Smooth muscle cell of the coronary artery (primary cell): ENCODE data around the gene PRDX5. TPM values are rescaled to one million over a fixed set of nuclear protein-coding genes. Genes with fewer than 3 reads are reported as not detected.

Experiments used
- total RNA-seq: library from RNA; depleted of rRNA; stranded (reverse); fragments of >200 nt; gene quantifications from 2 replicates; pipeline ENCODE4 v1.2.3, GENCODE V29; 2014; ENCODE audit warnings: low replicate concordance

The PRDX5 gene
- 378 and 390 TPM in 2 replicates for total RNA-seq

DNA sequence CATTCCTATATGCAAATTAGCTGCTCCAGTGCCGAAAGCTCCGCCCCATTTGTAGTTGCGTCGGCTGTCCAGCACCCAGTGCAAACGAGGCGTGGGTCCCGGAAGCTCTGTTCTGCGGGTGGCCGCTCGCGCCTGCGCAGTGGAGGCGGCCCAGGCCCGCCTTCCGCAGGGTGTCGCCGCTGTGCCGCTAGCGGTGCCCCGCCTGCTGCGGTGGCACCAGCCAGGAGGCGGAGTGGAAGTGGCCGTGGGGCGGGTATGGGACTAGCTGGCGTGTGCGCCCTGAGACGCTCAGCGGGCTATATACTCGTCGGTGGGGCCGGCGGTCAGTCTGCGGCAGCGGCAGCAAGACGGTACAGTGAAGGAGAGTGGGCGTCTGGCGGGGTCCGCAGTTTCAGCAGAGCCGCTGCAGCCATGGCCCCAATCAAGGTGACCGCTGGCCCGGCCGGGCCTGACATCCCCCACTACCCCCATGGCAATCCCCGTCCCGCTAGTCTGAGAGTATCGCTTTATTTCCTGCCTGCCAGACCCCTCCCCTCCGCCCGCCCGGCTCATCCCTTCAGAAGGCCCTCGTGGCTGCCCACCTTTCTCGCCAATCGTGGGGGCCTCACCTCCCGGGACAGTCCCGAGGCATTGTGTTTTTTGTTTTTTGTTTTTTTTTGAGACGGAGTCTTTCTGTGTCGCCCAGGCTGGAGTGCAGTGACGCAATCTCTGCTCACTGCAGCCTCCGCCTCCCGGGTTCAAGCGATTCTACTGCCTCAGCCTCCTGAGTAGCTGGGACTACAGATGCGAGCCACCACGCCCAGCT is at the start of gene PRDX5:
Gene PRDX5, plus strand, starts transcription at position 161 of the 805 bp plus-strand sequence. Its CDS starts 95 bp downstream, at position 256.

DNA sequence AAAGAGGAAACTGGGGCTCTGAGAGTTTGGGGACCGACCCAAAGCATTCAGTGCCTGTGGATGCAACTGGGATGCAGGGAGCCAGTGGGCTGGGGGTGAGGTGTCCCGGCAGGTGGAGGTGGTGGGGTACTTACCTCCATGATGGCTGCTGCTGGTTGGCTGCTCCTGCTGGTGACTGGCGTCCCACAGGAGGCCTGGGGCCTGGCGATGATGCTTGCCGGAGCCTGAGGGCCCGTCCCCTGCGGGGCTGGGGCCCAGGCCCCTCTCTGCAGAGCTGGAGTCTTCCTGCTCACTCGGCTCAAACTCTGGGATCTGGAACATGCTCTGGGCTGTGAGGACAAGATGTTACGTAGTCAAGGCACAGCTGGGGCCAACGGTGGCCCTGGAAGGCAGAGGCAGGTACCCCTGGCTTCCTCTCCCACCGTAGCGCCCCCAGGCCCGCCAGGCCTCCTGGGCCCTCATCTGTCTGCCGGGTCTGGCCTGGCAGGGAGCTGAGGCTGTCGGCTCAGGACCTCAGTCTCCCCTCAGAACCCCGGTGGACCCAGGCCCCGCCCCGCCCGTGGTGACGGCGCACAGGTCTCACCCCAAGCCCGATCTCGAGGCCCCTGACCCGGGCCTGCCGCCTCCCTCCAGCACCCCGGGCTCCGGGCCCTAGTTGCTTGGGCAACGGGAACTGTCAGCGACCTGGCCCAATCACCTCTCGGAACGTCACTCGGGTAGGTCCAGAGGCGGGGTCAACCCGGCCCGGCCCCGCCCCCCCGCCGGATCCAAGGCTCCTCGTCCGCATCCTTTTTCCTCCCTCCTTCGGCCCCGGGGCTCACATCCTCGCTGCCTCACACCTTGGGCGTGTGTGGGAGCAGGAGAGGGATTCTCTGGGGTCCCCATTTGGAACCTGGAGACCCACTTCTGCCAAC is 33.6 kb upstream of the PRDX5 start, which contains the start of gene BAD:
Gene BAD, minus strand, starts transcription at position 618 of the 914 bp plus-strand sequence. Its CDS starts 297 bp downstream, at position 321.

DNA sequence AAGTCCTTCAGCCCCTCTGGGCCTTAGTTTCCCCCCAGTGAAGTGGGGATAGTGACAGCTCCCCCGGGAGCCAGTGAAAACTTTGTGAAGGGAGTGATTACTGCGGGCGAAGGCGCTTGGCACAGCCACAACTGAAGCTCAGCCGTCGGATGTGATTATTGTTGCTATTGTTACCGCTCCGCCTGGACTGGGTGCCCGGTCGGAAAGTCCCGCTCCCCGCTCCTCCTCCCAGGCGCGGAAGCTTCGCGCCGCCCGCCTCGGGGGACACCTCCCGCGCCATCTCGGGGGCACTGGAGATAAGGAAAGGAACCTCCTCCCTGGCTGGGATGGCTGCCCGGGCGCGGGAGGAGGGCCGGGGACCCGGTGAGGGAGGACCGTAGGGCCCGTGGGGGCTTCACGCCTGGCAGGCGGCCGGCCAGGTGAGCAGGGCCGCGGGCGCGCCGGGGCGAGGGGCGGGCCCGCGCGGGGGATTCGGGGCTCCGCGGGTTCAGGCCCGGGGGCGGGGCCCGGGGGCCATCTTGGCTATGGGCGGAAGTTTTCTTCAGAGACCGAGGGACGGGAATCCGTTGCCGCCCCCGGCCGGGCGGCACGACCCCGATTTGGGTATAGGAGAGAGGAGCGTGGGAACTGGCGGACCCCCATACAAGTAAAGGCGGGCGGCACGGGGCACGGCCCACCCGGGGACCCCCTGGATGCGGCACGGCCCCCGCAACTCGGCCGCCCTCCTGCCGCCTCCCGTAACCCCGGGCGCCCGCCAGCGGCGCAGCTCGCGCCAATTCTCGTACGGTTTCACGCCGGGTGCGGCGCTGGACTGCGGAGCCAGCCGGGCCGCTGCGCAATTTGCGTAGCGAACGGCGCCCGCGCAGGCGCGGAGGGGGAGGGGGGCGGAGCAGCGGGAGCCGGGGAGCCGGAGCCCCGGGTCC is 32.7 kb upstream of the PRDX5 start, which contains the start of gene GPR137:
Gene GPR137, plus strand, starts transcription at position 887 of the 923 bp plus-strand sequence. CDS start 677 bp downstream, outside the sequence.

DNA sequence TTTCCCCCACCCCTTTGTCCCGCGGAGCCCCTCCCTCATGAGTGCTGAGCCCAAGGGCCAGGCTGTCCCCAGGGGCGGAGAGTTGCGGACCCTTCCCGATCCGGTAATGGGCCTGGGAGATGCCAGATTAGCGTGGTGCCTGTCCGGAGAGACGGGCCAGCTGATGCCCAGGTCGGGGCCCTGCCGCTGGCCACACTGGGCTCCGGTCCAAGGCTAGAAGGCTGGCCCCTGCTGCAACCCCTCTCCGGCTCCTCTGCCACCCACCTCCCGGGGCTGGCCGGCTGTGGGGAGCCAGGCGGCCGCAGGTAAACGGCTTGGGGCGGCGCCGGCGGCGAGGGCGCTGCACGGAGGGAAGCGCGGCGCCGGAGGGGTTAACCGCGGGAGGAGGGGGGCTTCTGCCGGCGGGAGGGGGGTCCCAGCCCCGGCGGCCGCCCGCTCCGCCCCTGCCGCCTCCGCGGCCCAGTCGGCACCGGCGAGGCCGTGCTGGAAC is 26.6 kb upstream of the PRDX5 start, which contains the start of gene KCNK4:
Gene KCNK4, plus strand, starts transcription at position 41 of the 490 bp plus-strand sequence. CDS start 1,717 bp downstream, outside the sequence.

DNA sequence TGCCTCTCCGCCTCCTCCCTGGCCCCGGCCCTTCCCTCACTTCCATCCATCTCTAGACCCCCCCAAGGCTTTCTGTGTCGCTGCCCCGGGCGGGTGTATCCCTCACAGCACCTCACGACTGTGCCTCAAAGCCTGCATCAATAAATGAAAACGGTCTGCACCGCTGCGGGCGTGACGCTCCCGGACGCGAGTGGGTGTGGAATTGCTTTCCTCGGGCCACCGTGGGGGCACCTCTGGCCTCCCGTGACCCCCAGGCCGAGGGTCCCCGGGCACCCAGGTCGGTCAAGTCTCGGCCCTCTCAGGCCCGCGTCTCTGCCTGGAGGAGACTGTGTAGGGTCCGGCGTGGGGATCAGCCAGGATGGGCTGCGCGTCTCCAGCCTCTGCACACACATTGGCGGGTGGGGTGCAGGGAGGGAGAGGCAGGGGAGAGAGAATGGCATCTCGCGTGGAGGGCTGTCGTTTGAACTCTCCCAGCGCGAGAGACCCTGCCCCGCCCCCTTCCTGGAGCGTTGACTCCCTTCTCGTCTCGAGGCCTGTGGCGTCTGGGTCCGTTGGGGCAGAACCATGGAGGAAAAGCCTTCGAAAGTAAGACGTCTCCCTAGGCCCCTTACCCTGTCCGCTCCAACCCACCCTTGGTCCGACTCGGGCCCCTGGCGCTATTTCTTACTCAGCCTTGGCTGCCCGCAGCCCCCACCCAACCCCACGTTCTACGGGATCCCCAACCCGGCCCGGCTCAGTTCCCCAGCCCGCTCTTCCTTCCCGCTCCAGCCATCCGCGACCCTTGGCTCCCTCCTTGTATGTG is 17.9 kb upstream of the PRDX5 start, which contains the start of gene CATSPERZ:
Gene CATSPERZ, plus strand, starts transcription at position 512 of the 802 bp plus-strand sequence. Its CDS starts 53 bp downstream, at position 565.

DNA sequence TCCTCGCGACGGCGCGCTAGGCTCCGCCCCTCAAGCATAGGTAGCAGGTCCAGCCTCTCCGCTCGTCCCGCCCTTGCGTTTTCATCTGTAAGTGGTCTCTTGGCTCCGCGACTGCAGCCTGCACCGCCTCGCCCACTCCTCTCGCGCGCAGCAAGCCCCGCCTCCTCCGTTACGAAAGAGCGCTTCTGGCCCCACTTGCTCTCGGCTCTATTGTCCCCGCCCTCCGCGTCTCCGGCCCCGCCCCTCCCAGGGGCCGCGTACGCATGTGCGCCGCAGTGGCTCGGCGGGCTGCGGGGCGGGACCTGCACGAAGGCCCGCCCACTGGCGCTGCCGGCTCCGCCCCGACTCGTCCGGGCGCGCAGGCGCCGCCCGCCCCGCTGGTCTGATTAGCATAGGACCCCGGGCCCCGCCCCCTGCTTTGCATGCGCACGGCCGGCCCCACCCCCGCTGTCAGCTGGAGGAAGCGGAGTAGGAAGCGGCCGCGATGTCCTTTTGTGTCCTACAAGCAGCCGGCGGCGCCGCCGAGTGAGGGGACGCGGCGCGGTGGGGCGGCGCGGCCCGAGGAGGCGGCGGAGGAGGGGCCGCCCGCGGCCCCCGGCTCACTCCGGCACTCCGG is 12.7 kb upstream of the PRDX5 start, which contains the start of gene ESRRA:
Gene ESRRA, plus strand, starts transcription at position 450 of the 616 bp plus-strand sequence. CDS start 1,656 bp downstream, outside the sequence.

DNA sequence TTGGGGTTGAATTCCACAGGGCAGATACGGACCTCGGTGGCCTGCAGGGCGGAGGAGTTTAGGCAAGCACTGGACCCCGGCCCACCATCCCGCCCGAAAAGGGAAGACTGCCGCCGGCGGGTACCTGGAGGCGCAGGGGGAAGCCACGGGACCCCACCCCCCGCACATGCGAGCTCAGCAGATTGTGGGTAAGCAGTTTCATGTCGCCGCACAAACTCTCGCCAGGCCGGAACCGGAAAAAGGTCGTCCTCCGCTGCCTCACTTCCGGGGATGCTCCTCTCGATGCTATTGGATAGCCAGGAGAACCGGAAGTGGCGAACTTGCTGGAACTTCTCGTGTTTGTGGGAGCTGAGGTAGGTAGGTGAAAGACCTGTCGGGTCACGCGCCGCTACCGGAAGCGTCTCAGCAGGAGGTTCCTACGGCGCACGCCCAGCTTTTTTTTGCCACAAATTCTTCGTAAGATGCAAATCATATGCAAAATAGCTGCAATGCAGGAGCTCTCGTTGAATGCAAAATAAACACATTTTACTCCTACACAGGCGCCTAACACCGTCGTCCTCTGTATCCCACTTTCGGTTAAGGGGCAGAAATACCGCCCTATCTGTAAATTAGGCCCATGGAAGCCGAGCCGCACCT is 478 bp upstream of the PRDX5 start, which contains the start of gene TRMT112:
Gene TRMT112, minus strand, starts transcription at position 235 of the 636 bp plus-strand sequence. Its CDS starts 33 bp downstream, at position 202.

DNA sequence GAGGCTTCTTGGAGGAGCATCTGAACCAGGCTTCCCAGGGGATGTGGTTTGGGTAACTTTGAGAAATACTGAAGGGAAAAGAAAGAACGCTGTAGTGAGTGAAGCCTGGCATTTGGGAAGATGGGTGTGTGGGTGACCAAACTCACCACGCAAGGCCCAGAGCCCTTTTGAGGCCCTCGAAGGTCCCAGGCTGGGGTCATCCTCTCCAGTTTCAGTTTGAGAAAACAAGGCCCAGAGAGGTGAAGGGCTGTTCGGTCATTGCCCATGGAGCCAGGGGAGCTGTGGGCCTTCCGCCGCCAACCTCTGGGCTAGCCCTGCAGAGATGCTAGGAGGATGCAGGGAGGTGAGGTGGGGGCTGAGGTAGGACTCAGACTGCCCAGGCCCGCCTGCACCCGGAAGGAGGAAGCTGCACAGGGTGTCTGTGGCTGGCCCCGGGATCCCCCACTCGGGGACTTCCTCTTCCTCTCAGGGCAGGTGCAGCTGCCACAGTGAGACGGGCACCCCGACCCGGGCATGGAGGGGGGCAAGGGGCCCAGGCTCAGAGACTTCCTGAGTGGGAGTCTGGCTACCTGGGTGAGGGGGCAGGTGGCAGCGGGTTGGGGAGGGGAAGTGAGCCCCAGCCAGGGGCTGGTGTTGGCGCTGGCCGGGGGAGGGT is 22.0 kb downstream of the PRDX5 start, which contains the start of gene CCDC88B:
Gene CCDC88B, plus strand, starts transcription at position 451 of the 655 bp plus-strand sequence. Its CDS starts 63 bp downstream, at position 514.

DNA sequence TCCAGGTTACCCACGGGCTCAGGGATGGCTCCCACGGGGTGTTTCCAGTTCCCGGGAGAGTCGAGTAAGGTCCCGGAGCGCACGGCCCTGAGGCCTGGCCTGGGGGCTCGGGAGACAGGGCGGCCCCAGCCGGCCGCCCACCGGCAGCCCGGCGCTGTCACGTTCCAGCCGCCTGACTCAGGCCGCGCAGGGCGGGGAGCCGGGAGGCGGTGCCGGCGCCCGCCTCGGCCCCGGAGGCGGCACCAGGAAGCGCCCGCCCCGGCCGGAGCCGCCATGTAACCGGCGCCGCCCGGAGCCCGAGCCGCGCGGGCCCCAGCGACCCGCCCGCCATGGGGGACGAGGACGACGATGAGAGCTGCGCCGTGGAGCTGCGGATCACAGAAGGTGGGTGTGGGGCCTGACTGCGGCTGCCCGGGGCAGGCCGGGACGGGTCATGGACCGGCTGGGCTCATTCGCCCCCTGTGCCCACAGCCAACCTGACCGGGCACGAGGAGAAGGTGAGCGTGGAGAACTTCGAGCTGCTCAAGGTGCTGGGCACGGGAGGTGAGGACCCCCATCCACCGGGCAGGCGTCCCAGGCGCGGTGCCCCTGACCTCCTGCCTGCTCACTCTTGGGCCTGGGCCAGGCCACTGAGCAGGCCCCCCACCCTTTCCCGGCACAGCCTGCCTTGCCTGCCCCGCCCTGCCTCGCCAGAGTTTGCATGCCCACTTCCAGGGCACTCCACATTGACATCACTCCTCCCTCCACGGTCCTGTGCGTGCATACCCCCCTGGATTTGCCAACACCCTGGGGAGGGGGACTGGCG is 41.2 kb downstream of the PRDX5 start, which contains the start of gene RPS6KA4:
Gene RPS6KA4, plus strand, starts transcription at position 256 of the 805 bp plus-strand sequence. Its CDS starts 74 bp downstream, at position 330.

Other genes starting within 250 kb of the PRDX5 start
- gene MACROD1, start 152.0 kb upstream of the PRDX5 start, total RNA-seq, result 24.5 and 25.4 TPM in 2 replicates
- gene STIP1, start 131.9 kb upstream of the PRDX5 start, total RNA-seq, result 162 and 280 TPM in 2 replicates
- 8.0 and 10.7 TPM in 2 replicates for gene FERMT3, start 111.4 kb upstream of the PRDX5 start, total RNA-seq
- 32.9 and 42.8 TPM in 2 replicates for gene TRPT1, start 91.9 kb upstream of the PRDX5 start, total RNA-seq
- 34.6 and 72.8 TPM in 2 replicates for gene NUDT22, start 91.8 kb upstream of the PRDX5 start, total RNA-seq
- gene DNAJC4, start 87.6 kb upstream of the PRDX5 start, total RNA-seq, result 11.7 and 12.6 TPM in 2 replicates
- gene VEGFB, start 83.5 kb upstream of the PRDX5 start, total RNA-seq, result 20.7 and 23.5 TPM in 2 replicates
- gene FKBP2, start 77.0 kb upstream of the PRDX5 start, total RNA-seq, result 67.4 and 90.4 TPM in 2 replicates
- gene PPP1R14B, start 71.2 kb upstream of the PRDX5 start, total RNA-seq, result 114 and 363 TPM in 2 replicates
- 43.6 and 50.0 TPM in 2 replicates for gene PLCB3, start 66.6 kb upstream of the PRDX5 start, total RNA-seq
- gene BAD, start 33.5 kb upstream of the PRDX5 start, total RNA-seq, result 26.3 and 79.5 TPM in 2 replicates
- gene GPR137, start 32.3 kb upstream of the PRDX5 start, total RNA-seq, result 6.9 and 7.1 TPM in 2 replicates
- gene KCNK4, start 26.8 kb upstream of the PRDX5 start, total RNA-seq, result not detected in 2 replicates
- 0.15 and 0.23 TPM in 2 replicates for gene CATSPERZ, start 17.8 kb upstream of the PRDX5 start, total RNA-seq
- gene ESRRA, start 12.6 kb upstream of the PRDX5 start, total RNA-seq, result 22.8 and 29.8 TPM in 2 replicates
- 244 and 288 TPM in 2 replicates for gene TRMT112, start 562 bp upstream of the PRDX5 start, total RNA-seq
- 0.12 and 3.2 TPM in 2 replicates for gene CCDC88B, start 22.1 kb downstream of the PRDX5 start, total RNA-seq
- 39.3 and 51.6 TPM in 2 replicates for gene RPS6KA4, start 41.0 kb downstream of the PRDX5 start, total RNA-seq
- gene SLC22A11, start 237.8 kb downstream of the PRDX5 start, total RNA-seq, result not detected in 2 replicates